ENCODE data around the gene CREB3L1.

The CREB3L1 gene, protein sequence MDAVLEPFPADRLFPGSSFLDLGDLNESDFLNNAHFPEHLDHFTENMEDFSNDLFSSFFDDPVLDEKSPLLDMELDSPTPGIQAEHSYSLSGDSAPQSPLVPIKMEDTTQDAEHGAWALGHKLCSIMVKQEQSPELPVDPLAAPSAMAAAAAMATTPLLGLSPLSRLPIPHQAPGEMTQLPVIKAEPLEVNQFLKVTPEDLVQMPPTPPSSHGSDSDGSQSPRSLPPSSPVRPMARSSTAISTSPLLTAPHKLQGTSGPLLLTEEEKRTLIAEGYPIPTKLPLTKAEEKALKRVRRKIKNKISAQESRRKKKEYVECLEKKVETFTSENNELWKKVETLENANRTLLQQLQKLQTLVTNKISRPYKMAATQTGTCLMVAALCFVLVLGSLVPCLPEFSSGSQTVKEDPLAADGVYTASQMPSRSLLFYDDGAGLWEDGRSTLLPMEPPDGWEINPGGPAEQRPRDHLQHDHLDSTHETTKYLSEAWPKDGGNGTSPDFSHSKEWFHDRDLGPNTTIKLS

DNA sequence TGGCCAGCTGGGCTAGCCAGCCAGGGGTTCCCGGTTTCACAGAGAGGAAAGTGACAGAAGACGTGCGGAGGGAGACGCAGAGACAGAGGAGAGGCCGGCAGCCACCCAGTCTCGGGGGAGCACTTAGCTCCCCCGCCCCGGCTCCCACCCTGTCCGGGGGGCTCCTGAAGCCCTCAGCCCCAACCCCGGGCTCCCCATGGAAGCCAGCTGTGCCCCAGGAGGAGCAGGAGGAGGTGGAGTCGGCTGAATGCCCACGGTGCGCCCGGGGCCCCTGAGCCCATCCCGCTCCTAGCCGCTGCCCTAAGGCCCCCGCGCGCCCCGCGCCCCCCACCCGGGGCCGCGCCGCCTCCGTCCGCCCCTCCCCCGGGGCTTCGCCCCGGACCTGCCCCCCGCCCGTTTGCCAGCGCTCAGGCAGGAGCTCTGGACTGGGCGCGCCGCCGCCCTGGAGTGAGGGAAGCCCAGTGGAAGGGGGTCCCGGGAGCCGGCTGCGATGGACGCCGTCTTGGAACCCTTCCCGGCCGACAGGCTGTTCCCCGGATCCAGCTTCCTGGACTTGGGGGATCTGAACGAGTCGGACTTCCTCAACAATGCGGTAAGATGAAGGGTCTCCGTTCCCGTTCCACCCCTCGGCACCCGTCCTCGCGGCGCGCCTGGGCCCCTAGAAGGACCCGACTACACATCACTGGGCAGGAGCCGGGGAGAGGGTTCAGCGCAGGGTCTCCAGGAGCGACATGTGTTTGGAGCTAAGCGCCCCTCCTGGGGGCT, at the start of gene CREB3L1:
Gene CREB3L1, plus strand, starts transcription at position 41 of the 765 bp plus-strand sequence. Its CDS starts 450 bp downstream, at position 491.
- Histone ChIP-seq H3K9ac (ENCODE audit: low read depth, low read length) (peak within 1 kb of the TSS; percentile 57), H3K36me3 (ENCODE audit: control insufficient read depth, insufficient read depth, low read length) (no peaks in the 10 kb centered on the region), H3K9me3 (ENCODE audit: control insufficient read depth, insufficient read depth, low read length) (no peaks in the 10 kb centered on the region), H3K4me3 (ENCODE audit: low read depth, low read length) (peak within 1 kb of the TSS; percentile 88), H3K4me1 (ENCODE audit: control insufficient read depth, insufficient read depth, low read length) (peaks cover 25% of the 10 kb centered on the region), H3K27me3 (ENCODE audit: control insufficient read depth, insufficient read depth, low read length) (no peaks in the 10 kb centered on the region)

DNA sequence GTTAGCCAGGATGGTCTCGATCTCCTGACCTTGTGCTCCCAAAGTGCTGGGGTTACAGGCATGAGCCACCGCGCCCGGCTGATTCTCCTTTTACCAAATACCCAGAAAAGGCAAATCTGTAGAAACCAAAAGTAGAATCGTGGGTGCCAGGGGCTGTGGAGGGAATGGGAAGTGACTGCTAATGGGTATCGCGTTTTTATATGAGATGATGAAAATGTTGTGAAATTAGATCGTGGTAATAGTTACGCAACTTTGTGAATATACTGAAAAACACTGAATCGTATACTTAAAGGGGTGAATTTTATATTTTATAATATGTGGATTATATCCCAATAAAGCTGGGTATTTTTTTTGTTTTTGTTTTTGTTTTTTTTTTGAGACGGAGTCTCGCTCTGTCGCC, 48.2 kb upstream of the CREB3L1 start:
- Histone ChIP-seq H3K36me3 (ENCODE audit: control insufficient read depth, insufficient read depth, low read length) (no peaks in the 10 kb centered on the region), H3K9me3 (ENCODE audit: control insufficient read depth, insufficient read depth, low read length) (no peaks in the 10 kb centered on the region), H3K27me3 (ENCODE audit: control insufficient read depth, insufficient read depth, low read length) (no peaks in the 10 kb centered on the region), H3K9ac (ENCODE audit: low read depth, low read length) (no peak overlapping the region), H3K4me1 (ENCODE audit: control insufficient read depth, insufficient read depth, low read length) (no peaks in the 10 kb centered on the region), H3K4me3 (ENCODE audit: low read depth, low read length) (no peak overlapping the region)

DNA sequence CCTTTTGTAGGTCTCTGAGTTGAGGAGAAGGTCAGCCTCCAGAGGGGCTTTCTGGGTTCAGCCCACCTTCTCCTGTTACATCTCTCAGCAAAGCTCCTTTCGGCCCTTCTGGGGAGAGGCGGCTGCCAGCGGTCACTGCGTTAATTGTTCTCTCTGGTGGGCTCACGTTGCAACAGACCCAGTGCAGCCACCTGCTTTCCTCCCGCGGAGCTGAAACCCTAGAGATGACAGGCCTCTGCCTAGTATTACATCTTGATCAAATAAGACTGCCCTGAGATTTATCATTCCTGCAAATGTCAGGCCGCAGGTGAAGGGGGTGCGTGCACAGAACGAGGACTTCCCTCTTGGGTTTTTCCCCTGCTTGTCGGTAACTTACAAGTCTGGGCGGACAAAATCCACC, 43.2 kb upstream of the CREB3L1 start:
- Histone ChIP-seq H3K4me1 (ENCODE audit: control insufficient read depth, insufficient read depth, low read length) (peaks cover 5% of the 10 kb centered on the region), H3K4me3 (ENCODE audit: low read depth, low read length) (no peak overlapping the region), H3K9ac (ENCODE audit: low read depth, low read length) (no peak overlapping the region), H3K27me3 (ENCODE audit: control insufficient read depth, insufficient read depth, low read length) (peaks cover 9% of the 10 kb centered on the region), H3K36me3 (ENCODE audit: control insufficient read depth, insufficient read depth, low read length) (no peaks in the 10 kb centered on the region), H3K9me3 (ENCODE audit: control insufficient read depth, insufficient read depth, low read length) (no peaks in the 10 kb centered on the region)

DNA sequence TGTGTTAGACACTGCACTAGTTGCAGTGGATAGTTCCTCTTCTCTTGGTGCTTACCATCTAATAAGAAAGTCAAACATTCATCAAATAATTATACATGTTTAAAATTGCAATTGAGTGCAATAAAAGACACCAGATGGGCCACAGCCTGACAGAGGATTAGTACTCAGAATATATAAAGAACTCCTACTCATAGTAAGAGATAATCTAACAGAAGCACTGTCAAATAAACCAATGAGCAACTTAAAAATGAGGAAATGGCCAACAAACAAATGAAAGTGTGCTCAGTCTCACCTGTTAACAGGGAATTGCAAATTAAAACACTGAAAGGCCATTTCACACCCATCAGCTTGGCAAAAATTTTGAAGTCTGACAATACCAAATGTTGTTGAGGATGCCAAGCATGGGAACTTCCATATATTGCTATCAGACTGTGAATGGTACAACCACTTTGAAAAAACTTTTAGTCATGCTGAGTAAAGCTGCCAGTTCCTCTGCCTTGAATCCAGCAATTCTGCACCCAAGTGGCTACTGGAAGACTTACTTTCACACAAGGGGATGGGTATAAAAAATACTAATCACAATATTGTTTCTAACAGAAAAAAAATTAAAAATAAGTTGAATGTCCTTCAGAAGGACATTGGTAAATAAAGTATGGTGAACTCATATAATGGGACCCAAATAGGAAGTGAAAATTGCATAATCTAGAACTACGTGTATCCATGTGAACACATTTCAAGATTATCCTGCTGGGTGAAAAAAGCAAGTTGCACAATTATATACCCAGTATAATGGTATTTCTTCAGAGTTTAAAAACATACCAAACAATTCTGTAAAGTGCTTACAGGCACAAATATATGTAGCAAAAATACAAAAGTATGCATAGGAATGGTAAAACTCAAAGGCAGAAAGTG, 41.4 kb upstream of the CREB3L1 start:
- H3K9ac ChIP-seq (ENCODE audit: low read depth, low read length): no peak overlapping the region
- no peaks in the 10 kb centered on the region for H3K36me3 ChIP-seq (ENCODE audit: control insufficient read depth, insufficient read depth, low read length)
- peaks cover 10% of the 10 kb centered on the region for H3K4me1 ChIP-seq (ENCODE audit: control insufficient read depth, insufficient read depth, low read length)
- no peak overlapping the region for H3K4me3 ChIP-seq (ENCODE audit: low read depth, low read length)
- no peaks in the 10 kb centered on the region for H3K9me3 ChIP-seq (ENCODE audit: control insufficient read depth, insufficient read depth, low read length)
- peaks cover 9% of the 10 kb centered on the region for H3K27me3 ChIP-seq (ENCODE audit: control insufficient read depth, insufficient read depth, low read length)

DNA sequence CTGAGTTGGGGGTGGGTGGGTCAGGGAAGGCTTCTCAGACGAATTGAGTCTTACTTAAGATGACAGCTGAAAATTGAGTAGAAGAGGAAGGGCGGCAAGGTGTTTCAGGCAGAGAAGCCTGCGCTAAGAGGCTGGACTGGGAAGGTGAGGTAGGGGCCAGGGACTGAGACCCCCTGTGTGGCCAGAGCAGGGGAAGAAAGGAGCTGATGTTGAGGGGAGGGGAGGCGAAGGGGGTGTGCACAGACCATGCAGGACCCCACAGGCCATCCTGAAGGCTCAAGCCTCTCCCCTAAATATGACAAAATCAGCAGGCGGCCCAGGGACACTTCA, 40.6 kb upstream of the CREB3L1 start:
- Histone ChIP-seq H3K4me1 (ENCODE audit: control insufficient read depth, insufficient read depth, low read length) (peaks cover 10% of the 10 kb centered on the region), H3K27me3 (ENCODE audit: control insufficient read depth, insufficient read depth, low read length) (peaks cover 9% of the 10 kb centered on the region), H3K4me3 (ENCODE audit: low read depth, low read length) (peak overlapping the region; percentile 72), H3K36me3 (ENCODE audit: control insufficient read depth, insufficient read depth, low read length) (no peaks in the 10 kb centered on the region), H3K9me3 (ENCODE audit: control insufficient read depth, insufficient read depth, low read length) (no peaks in the 10 kb centered on the region), H3K9ac (ENCODE audit: low read depth, low read length) (no peak overlapping the region)

DNA sequence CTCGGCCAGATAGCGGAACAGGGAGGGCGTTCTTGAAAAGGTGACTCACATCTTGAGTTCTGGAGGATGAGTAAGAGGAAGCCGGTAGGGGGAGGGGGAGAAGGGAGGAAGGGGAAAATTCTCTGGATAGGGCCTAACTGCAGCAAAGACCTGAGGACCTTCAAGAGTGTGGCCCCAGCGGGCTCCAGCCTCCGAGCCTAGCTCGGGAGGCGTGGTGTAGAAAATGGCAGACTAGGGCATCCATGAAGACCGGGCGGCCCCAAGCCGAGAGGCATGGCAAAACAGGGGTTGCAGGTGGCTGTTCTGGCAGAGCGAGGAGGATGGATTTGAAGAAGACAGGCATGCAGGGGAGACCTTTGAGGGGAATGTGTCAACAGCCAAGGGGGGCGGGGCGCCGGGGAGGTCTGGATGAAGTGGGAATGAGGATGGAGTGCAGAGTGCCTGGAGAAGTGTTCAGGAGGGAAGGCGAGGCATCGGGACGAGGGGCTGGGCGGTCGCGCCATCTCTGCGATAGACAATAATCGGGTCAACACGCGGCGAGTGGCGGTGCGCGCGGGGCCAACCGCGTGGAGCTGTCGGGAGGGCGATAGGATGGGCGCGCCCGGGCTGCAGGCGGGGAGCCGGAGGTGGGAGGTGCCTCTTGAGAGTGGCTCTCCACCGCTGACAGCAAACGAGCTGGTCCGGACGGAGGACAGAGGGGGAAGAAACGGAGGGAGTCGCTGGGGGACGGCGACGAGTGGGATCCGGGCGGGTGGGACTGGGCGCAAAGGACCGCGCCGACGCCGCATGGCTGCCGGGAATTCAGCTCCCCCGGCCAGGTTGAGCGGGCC, 40.0 kb upstream of the CREB3L1 start:
- no peaks in the 10 kb centered on the region for H3K9me3 ChIP-seq (ENCODE audit: control insufficient read depth, insufficient read depth, low read length)
- H3K4me1 ChIP-seq (ENCODE audit: control insufficient read depth, insufficient read depth, low read length): peaks cover 10% of the 10 kb centered on the region
- H3K4me3 ChIP-seq (ENCODE audit: low read depth, low read length): peak overlapping the region; percentile 72
- no peak overlapping the region for H3K9ac ChIP-seq (ENCODE audit: low read depth, low read length)
- no peaks in the 10 kb centered on the region for H3K36me3 ChIP-seq (ENCODE audit: control insufficient read depth, insufficient read depth, low read length)
- H3K27me3 ChIP-seq (ENCODE audit: control insufficient read depth, insufficient read depth, low read length): peaks cover 9% of the 10 kb centered on the region

DNA sequence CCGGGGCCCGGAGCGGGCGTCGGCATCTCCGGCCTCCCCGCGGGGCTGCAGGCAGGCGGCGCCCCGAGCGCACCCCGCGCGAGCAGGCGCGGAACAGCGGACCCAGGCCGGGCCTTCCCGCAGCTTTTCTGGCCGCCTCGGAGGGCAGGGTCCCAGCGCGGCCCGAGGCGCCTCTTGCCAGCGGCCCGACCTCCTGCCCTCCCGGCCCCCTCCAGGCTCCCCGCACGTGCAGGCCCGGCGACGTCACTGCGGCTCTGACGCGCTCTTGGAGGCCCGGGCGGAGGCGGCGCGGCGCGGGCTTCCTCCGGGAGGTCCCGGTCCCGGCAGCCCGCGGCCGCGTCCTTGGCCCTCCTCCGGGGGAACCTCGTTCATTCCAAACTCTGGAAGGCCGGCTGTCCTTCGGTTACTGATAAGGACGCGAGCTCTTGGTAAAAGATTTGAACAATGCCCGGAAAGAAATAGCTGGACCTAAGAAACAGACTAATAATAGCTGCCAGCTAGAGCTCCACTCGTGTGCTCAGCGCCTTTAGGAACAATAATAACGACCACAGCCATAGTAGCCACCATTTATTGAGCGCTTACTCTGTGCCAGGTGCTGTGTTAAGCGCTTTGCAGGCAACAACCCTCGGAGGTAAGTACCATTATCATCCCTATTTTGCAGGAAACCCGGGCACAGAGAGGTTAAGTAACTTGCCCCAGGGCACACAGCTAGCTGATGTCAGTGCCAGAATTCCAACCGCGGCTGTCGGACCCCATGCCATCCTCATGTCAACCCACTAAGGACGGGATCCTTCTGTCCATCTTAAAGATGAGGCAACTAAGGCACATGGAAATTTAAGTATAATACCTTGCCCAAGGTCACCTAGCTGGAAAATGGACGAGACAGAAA, 39.1 kb upstream of the CREB3L1 start:
- H3K9ac ChIP-seq (ENCODE audit: low read depth, low read length): no peak overlapping the region
- H3K4me1 ChIP-seq (ENCODE audit: control insufficient read depth, insufficient read depth, low read length): peaks cover 15% of the 10 kb centered on the region
- no peaks in the 10 kb centered on the region for H3K36me3 ChIP-seq (ENCODE audit: control insufficient read depth, insufficient read depth, low read length)
- H3K4me3 ChIP-seq (ENCODE audit: low read depth, low read length): peak overlapping the region; percentile 72
- H3K27me3 ChIP-seq (ENCODE audit: control insufficient read depth, insufficient read depth, low read length): peaks cover 9% of the 10 kb centered on the region
- no peaks in the 10 kb centered on the region for H3K9me3 ChIP-seq (ENCODE audit: control insufficient read depth, insufficient read depth, low read length)

DNA sequence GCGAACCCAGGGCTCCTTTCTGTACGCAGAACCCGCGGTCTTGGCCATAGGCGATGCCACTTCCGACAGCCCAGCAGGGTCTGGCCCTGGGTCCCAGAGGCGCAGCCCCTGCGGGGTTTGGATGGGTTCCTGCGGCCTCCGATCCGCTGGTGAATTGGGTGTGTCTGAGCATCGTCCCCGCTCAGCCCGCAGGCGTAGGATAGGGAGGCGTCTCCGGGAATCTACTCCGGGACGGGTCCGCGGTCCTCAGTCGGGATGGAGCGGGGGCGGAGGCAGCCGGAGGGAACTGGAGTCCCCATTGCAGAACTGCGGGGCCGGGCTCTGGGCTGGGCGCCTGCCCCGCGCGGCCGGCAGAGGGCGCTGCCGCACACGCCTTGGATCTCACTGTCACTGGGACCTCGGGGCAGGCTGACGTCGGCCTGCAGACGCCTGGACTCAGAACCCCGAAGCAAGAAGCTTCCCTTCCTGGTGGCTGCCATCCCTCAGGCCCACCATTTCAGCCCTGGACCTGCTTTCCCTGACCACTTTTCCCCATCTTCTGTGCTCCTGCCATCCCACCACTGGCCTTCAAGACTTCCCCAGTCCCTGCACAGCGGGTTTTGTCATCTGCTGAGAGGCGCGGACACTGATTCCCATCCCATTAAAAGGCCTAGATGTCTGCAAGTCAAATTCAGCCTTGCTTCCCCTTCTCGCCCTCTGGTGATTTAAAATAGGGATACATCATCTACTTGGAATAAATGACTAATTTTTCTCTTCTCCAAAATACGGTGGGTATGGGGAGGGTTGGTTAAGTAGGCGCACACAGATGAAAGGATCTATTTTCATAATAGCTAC, 38.3 kb upstream of the CREB3L1 start:
- Histone ChIP-seq H3K9me3 (ENCODE audit: control insufficient read depth, insufficient read depth, low read length) (no peaks in the 10 kb centered on the region), H3K27me3 (ENCODE audit: control insufficient read depth, insufficient read depth, low read length) (peaks cover 9% of the 10 kb centered on the region), H3K9ac (ENCODE audit: low read depth, low read length) (peak overlapping the region; percentile 5), H3K36me3 (ENCODE audit: control insufficient read depth, insufficient read depth, low read length) (no peaks in the 10 kb centered on the region), H3K4me1 (ENCODE audit: control insufficient read depth, insufficient read depth, low read length) (peaks cover 18% of the 10 kb centered on the region), H3K4me3 (ENCODE audit: low read depth, low read length) (peak overlapping the region; percentile 72)

DNA sequence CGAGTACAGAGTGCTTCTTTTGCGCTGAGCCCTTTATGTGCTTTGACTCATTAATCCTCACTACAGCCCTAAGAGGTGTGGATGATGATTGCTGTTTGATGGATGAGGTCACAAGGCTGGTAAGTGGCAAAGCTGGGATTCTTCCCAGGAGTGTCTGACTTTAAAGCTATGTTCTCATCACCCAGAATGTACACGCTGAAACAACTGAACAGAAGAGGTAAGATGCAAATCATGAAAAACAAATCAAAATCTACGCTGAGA, 37.7 kb upstream of the CREB3L1 start:
- H3K9ac ChIP-seq (ENCODE audit: low read depth, low read length): no peak overlapping the region
- H3K4me3 ChIP-seq (ENCODE audit: low read depth, low read length): no peak overlapping the region
- H3K27me3 ChIP-seq (ENCODE audit: control insufficient read depth, insufficient read depth, low read length): peaks cover 9% of the 10 kb centered on the region
- H3K4me1 ChIP-seq (ENCODE audit: control insufficient read depth, insufficient read depth, low read length): peaks cover 18% of the 10 kb centered on the region
- H3K36me3 ChIP-seq (ENCODE audit: control insufficient read depth, insufficient read depth, low read length): no peaks in the 10 kb centered on the region
- no peaks in the 10 kb centered on the region for H3K9me3 ChIP-seq (ENCODE audit: control insufficient read depth, insufficient read depth, low read length)

DNA sequence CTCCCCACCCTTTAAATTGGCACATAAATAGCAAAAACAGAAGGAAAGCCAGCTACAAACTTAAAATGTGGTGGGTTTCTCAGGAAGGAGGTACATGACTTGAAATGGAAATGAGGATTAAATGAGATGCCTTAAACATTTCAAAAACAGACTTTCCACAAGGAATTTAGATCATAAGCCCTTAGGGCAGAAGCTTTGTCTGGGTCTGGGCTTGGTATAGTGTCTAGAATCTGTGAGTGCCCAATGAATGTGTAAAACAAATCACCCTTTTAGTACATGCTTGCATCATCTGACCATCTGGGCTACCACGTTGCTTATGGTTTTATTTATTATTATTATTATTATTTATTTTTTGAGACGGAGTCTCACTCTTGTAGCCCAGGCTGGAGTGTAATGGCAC, 37.1 kb upstream of the CREB3L1 start:
- Histone ChIP-seq H3K4me3 (ENCODE audit: low read depth, low read length) (no peak overlapping the region), H3K27me3 (ENCODE audit: control insufficient read depth, insufficient read depth, low read length) (peaks cover 9% of the 10 kb centered on the region), H3K9me3 (ENCODE audit: control insufficient read depth, insufficient read depth, low read length) (no peaks in the 10 kb centered on the region), H3K36me3 (ENCODE audit: control insufficient read depth, insufficient read depth, low read length) (no peaks in the 10 kb centered on the region), H3K4me1 (ENCODE audit: control insufficient read depth, insufficient read depth, low read length) (peaks cover 18% of the 10 kb centered on the region), H3K9ac (ENCODE audit: low read depth, low read length) (no peak overlapping the region)
